ENCODE data around the gene PARVA.
A peak's percentile ranks its signal among the peaks of the same experiment; 100 is the strongest.

- peak in 1 of 4 donors; percentile 14 for TF ChIP-seq POLR2AphosphoS5 (IDR thresholded peaks at IDR 0.05)
- no peak for TF ChIP-seq CTCF (IDR thresholded peaks at IDR 0.05)
These were observed 57.9 kb downstream of the PARVA start for GRCh38 chr11:12435264-12435663.

Measured in sigmoid colon (tissue), 4 donors.